ENCODE data around the gene PTGFRN.

Gene PTGFRN

GRCh38 chr1:116940814-116941599 lies 31.3 kb downstream of the PTGFRN start:
- DNase-seq (ENCODE audit: low read depth in 1 of 2, low spot score in 1 of 2): no peak

- no peak for DNase-seq (ENCODE audit: low read depth in 1 of 2, low spot score in 1 of 2)
These were observed 32.0 kb downstream of the PTGFRN start for GRCh38 chr1:116941670-116942069.

GRCh38 chr1:116942344-116942743 lies 32.6 kb downstream of the PTGFRN start:
- DNase-seq (ENCODE audit: low read depth in 1 of 2, low spot score in 1 of 2): no peak

DNA sequence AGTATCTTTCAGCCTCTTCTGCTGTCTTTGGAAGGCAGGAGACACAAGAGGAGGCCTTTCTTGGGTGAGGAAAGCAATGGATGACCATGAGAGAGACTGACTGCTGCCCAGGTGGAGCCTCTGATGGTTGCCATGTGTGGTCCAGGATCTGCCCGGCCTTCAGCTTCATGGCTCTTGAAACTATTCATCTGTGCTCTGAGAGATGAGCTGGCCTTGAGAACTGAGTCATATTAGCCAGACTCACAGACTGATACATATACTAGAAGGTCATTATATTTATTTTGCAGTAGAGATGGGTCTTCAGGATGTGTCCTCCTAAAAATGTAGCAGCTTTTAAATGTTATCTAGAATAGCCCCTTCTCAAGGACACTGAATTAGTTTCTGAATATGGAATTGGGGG lies 33.7 kb downstream of the PTGFRN start:
- DNase-seq (ENCODE audit: low read depth in 1 of 2, low spot score in 1 of 2): no peak

DNA sequence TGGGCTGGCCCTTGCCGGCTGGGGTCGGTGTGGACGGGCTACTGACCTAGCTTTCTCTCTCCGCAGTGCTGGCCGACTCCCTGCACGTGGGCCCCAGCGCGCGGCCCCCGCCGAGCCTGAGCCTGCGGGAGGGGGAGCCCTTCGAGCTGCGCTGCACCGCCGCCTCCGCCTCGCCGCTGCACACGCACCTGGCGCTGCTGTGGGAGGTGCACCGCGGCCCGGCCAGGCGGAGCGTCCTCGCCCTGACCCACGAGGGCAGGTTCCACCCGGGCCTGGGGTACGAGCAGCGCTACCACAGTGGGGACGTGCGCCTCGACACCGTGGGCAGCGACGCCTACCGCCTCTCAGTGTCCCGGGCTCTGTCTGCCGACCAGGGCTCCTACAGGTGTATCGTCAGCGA lies 34.9 kb downstream of the PTGFRN start:
- no peak for DNase-seq (ENCODE audit: low read depth in 1 of 2, low spot score in 1 of 2)

DNA sequence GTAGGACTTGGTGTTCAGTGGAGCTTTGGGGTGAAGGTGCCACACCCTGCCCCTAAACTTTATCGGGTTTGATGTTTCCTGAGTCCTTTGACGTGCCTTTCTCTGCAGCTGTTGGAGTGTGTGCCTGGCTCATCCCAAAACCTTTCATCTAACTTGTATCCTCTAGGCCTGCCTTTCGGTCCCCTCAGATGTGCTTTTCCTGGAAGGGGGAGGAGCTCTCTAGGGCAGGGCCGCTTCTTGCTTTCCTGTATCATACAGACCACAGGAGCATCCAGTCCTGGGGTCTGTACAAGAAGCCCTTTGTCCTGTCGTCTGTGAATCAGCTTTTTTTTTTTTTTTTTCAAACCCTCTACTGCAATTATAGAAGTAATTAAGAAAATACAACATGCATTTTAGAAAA lies 35.7 kb downstream of the PTGFRN start:
- no peak for DNase-seq (ENCODE audit: low read depth in 1 of 2, low spot score in 1 of 2)

GRCh38 chr1:116945996-116946395 lies 36.3 kb downstream of the PTGFRN start:
- DNase-seq (ENCODE audit: low read depth in 1 of 2, low spot score in 1 of 2): no peak

GRCh38 chr1:116947092-116947860 lies 37.6 kb downstream of the PTGFRN start:
- no peak for DNase-seq (ENCODE audit: low read depth in 1 of 2, low spot score in 1 of 2)

- DNase-seq (ENCODE audit: low read depth in 1 of 2, low spot score in 1 of 2): no peak
These were observed 38.3 kb downstream of the PTGFRN start for GRCh38 chr1:116948046-116948445.

- no peak for DNase-seq (ENCODE audit: low read depth in 1 of 2, low spot score in 1 of 2)
These were observed 38.9 kb downstream of the PTGFRN start for GRCh38 chr1:116948642-116949041.

DNA sequence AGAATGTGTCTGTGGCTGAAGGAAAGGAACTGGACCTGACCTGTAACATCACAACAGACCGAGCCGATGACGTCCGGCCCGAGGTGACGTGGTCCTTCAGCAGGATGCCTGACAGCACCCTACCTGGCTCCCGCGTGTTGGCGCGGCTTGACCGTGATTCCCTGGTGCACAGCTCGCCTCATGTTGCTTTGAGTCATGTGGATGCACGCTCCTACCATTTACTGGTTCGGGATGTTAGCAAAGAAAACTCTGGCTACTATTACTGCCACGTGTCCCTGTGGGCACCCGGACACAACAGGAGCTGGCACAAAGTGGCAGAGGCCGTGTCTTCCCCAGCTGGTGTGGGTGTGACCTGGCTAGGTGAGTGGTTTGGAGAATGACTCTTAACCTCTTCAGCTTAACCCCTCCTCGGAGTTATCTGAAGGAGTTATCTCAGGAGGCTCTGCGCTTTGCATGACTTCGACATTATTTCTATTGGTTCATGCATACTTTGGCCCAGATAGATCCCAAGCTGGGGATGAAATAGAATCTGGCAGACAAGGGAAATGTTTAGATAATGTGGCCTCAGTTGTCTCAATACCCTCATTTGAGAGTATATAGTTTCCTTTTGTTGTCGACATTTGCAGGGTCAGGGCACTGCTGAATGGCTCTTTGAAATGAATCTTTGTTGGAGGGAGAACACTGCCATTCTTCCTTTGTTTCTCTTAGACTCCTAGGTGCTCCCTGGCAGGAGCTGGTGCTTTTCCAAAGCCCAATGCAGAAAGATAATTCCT lies 39.7 kb downstream of the PTGFRN start:
- no peak for DNase-seq (ENCODE audit: low read depth in 1 of 2, low spot score in 1 of 2)

GRCh38 chr1:116950517-116951199 lies 40.9 kb downstream of the PTGFRN start:
- DNase-seq (ENCODE audit: low read depth in 1 of 2, low spot score in 1 of 2): no peak

DNA sequence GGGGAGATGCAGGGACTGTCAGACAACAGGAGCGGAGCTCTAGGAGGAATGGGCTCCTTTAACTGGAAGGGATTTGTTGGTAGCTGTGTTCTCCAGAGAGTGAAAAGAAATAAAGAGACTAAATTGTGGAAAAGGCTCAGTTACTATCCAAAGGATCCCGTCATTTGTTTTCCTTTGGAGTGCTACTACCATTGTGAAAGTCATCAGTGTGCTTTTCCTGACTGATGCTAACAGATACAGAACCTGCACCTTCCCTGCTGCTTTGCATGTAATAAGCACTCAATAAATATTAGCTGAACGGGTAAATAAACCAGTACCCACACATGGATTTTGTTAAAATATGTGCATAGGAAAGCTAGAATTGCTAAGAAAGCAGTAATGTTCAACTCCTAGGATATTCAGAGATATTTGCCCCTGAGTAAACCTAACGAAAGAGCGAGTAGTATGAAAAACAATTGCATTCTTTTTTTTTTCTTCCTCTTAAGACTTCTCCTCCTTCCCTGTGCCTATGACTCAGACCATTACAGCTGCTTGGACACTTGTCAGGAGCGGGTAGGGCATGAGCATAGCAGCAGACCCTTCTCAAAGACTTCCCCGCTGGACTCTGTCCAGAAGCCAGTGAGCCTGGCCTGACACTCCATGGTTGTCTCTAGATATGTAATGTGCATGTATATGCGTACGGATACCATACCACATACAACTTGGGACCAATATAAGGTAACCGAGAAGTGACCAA lies 41.7 kb downstream of the PTGFRN start:
- no peak for DNase-seq (ENCODE audit: low read depth in 1 of 2, low spot score in 1 of 2)

GRCh38 chr1:116952738-116953275 lies 43.1 kb downstream of the PTGFRN start:
- no peak for DNase-seq (ENCODE audit: low read depth in 1 of 2, low spot score in 1 of 2)

DNA sequence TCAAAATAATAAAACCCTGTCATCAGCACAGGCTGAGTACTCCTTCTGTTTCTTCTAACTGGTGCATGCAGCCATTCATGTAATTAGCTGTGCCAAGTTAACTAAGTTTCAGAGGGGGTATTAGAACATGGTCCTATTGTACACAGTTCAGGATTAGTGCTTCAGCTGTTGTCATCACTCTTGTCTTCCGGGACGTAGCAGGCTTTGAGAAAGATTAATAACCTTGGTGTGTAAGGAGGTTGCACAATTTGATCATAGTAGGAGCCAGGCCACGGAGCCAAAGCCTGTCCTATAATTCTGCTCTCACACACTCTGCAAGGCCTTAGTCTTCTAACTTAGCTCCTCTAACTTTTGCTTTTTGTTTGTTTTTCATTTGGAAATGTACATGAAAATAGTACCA lies 44.7 kb downstream of the PTGFRN start:
- DNase-seq (ENCODE audit: low read depth in 1 of 2, low spot score in 1 of 2): no peak

- no peak for DNase-seq (ENCODE audit: low read depth in 1 of 2, low spot score in 1 of 2)
These were observed 46.7 kb downstream of the PTGFRN start for GRCh38 chr1:116956378-116956777.

DNA sequence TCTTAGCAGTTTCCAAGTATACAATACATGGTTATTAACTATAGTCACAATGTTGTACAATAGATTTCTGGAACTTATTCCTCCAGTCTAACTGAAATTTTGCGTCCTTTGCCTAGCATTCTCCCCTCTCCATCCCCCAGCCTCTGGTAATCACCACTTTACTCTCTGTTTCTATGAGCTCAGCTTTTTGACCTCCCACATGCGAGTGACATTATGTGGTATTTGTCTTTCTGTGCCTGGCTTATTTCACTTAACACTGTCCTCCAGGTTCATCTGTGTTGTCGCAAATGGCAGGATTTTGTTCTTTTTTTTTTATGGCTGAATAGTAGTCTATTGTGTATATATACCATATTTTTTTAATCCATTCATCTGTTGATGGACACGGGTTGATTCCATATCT lies 47.9 kb downstream of the PTGFRN start:
- no peak for DNase-seq (ENCODE audit: low read depth in 1 of 2, low spot score in 1 of 2)

DNA sequence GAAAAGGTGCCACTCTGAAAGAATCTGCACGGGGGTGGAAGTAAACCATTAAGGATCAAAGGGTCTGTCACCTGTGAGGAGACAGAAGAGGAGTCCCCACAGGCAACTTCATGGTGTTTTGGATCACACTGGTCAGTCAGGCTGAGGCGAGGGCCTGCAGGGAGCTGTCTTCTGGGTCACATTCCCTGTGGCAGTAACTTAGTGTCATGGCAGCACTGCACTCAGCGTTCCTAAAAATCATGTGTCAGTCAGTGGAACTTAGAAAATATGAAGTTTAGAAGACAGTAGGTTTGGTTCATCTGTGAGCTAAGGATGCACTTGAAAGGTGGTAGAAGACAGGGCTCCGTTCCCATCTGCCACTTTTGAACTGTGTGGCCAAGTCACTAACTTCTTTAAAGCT lies 48.4 kb downstream of the PTGFRN start:
- no peak for DNase-seq (ENCODE audit: low read depth in 1 of 2, low spot score in 1 of 2)

GRCh38 chr1:116958977-116959376 lies 49.3 kb downstream of the PTGFRN start:
- DNase-seq (ENCODE audit: low read depth in 1 of 2, low spot score in 1 of 2): no peak

- DNase-seq (ENCODE audit: low read depth in 1 of 2, low spot score in 1 of 2): no peak
These were observed 51.9 kb downstream of the PTGFRN start for GRCh38 chr1:116961606-116962005.
